GM12878 (cell line): Measurements from ENCODE around the gene NEDD8. TPM values are rescaled to one million over a fixed set of nuclear protein-coding genes. Genes with fewer than 3 reads are reported as not detected.

Experiments used
- ATAC-seq: fragments of 200-7000 bp; cut with Tn5 transposase; 3 replicates; pipeline ENCODE4 v1.9.1; 2020; ENCODE audit warnings: mild to moderate bottlenecking, moderate library complexity
- BruUV-seq: library from RNA; stranded (reverse); fragments of 400-500 nt; replicated peaks from 2 replicates; lab custom pipeline; 2021; lab: Mats Ljungman, UMichigan
- CTCF ChIA-PET: fragments of 300-600 bp; sonication (Branson Sonifier 250); formaldehyde crosslinking; extraction: SDS; loops from one replicate; lab custom pipeline; 2021; ENCODE audit warnings: inconsistent platforms; lab: Yijun Ruan, JAX
- POLR2A ChIA-PET: fragments of 350-600 bp; formaldehyde crosslinking; extraction: SDS; loops from one replicate; lab custom pipeline; 2021; ENCODE audit warnings: inconsistent platforms; lab: Charles Lee
- RAD21 ChIA-PET: fragments of 300-600 bp; sonication (Branson Sonifier 250); formaldehyde crosslinking; loops from one replicate; lab custom pipeline; 2023; ENCODE audit warnings: antibody characterized with exemption; ENCODE audit not compliant: unreplicated experiment; lab: Charles Lee
- SMC1A ChIA-PET: fragments of 300-600 bp; sonication (Branson Sonifier 250); formaldehyde crosslinking; loops from one replicate; lab custom pipeline; 2023; ENCODE audit not compliant: unreplicated experiment, uncharacterized antibody; lab: Charles Lee
- DNase-seq: peaks from one replicate; pipeline ENCODE4 v3.0.0-alpha.2; 2011; ENCODE audit warnings: low read depth, low spot score
- FAIRE-seq: peaks from 3 replicates; lab custom pipeline; 2011; peaks lifted over from hg19 to GRCh38; lab: Jason Lieb, UNC
- H2AFZ ChIP-seq: 2 replicates; pipeline ENCODE4 v1.6.0; 2011; ENCODE audit warnings: low read depth, low read length, control low read depth; ENCODE audit not compliant: control insufficient read depth
- H3K27ac ChIP-seq: 2 replicates; pipeline ENCODE4 v1.5.1; 2011; ENCODE audit warnings: control low read depth; ENCODE audit not compliant: control insufficient read depth, insufficient read depth
- H3K27me3 ChIP-seq, 2 experiments: replicated peaks in 1 of 2; 2 replicates each; pipeline versions ENCODE4 v1.6.0 to v1.6.1; 2011; ENCODE audit warnings: low read length in 1 of 2; ENCODE audit not compliant: control insufficient read depth in 2 of 2, insufficient read depth in 2 of 2
- H3K36me3 ChIP-seq, 2 experiments: 2 replicates each; pipeline ENCODE4 v1.5.1; 2011; ENCODE audit warnings: low read length in 1 of 2; ENCODE audit not compliant: control insufficient read depth in 2 of 2, insufficient read depth in 2 of 2
- H3K4me1 ChIP-seq: 2 replicates; pipeline ENCODE4 v1.6.1; 2011; ENCODE audit warnings: mild to moderate bottlenecking, low read length, moderate library complexity, mixed read lengths; ENCODE audit not compliant: control insufficient read depth, insufficient read depth
- H3K4me2 ChIP-seq: 2 replicates; pipeline ENCODE4 v1.6.0; 2011; ENCODE audit warnings: control low read depth; ENCODE audit not compliant: control insufficient read depth, insufficient read depth
- H3K4me3 ChIP-seq: fragments of 200-600 bp; sonication (generic); 2 replicates; pipeline ENCODE4 v1.5.1; 2016
- H3K79me2 ChIP-seq: 2 replicates; pipeline ENCODE4 v1.6.0; 2011; ENCODE audit warnings: low read length; ENCODE audit not compliant: control insufficient read depth, insufficient read depth
- H3K9ac ChIP-seq: 2 replicates; pipeline ENCODE4 v1.8.0; 2011; ENCODE audit warnings: low read length, control low read depth, mixed read lengths; ENCODE audit not compliant: control insufficient read depth, insufficient read depth
- H3K9me3 ChIP-seq: replicated peaks from 3 replicates; pipeline ENCODE4 v1.5.1; 2011; ENCODE audit warnings: mild to moderate bottlenecking, low read length; ENCODE audit not compliant: control insufficient read depth, insufficient read depth
- H4K20me1 ChIP-seq: 2 replicates; pipeline ENCODE4 v1.6.0; 2011; ENCODE audit not compliant: control insufficient read depth, insufficient read depth
- BRCA1 ChIP-seq: IDR thresholded peaks from 2 replicates; pipeline ENCODE4 v1.6.1; 2011; ENCODE audit warnings: low read depth, low read length, improper control_type of control experiment
- EZH2 ChIP-seq: IDR thresholded peaks from 2 replicates; pipeline ENCODE4 v1.6.1; 2012; ENCODE audit warnings: low read depth, mild to moderate bottlenecking, control low read depth, inconsistent platforms, low read length, borderline replicate concordance; ENCODE audit not compliant: control insufficient read depth
- NR2C1 ChIP-seq: fragments of 450-650 bp; IDR thresholded peaks from 2 replicates; pipeline ENCODE4 v1.6.1; 2017; ENCODE audit warnings: antibody characterized with exemption, mild to moderate bottlenecking, moderate library complexity
- PAX5 ChIP-seq: IDR thresholded peaks from 2 replicates; pipeline ENCODE4 v1.6.1; 2011; ENCODE audit warnings: low read depth, low read length, borderline replicate concordance
- POLR2A ChIP-seq: IDR thresholded peaks from 2 replicates; pipeline ENCODE4 v1.6.1; 2011; ENCODE audit warnings: low read depth, mild to moderate bottlenecking, low read length
- ZBTB4 ChIP-seq: fragments of 450-650 bp; formaldehyde crosslinking; IDR thresholded peaks from 2 replicates; pipeline ENCODE4 v1.4.0; 2022; ENCODE audit warnings: mild to moderate bottlenecking, moderate library complexity
- WGBS: methylation state at CpG from one replicate; pipeline ENCODE4 v1.1.6; 2016; ENCODE audit warnings: low lambda C conversion rate; ENCODE audit not compliant: insufficient replicate concordance, insufficient coverage; ENCODE audit errors: missing lambda C conversion rate; 5-methylcytosine and 5-hydroxymethylcytosine counted together
- in situ Hi-C: fragments of 300-500 bp; cut with MboI; formaldehyde crosslinking; loops from 9 replicates; pipeline ENCODE4 v1.14.3; 2018; ENCODE audit warnings: mixed read lengths
- intact Hi-C: fragments of 100-400 bp; cut with micrococcal nuclease; formaldehyde crosslinking; loops from one replicate; pipeline ENCODE4 v1.14.2; 2022; ENCODE audit not compliant: unreplicated experiment
- polyA plus RNA-seq, 11 experiments: library from polyadenylated mRNA; depleted of rRNA in 4 of 11; unstranded in 6 of 11; stranded (reverse) in 5 of 11; fragments of >200 nt; fragmentation: Nextera tagmentation in 4 of 11; fragmentation: Illumina TruSeq in 1 of 11; extraction: Ambion mirVana in 4 of 11; extraction: Trizol in 1 of 11; gene quantifications; 1 replicate in 1 of 11; 2 replicates in 10 of 11; pipeline versions ENCODE4 v1.2.1 to v1.2.3, GENCODE V29; 2011 to 2016; ENCODE audit warnings: inconsistent platforms in 2 of 11, missing spikeins in 2 of 11, low read depth in 1 of 11
- total RNA-seq, 4 experiments: library from RNA; depleted of rRNA in 3 of 4; stranded (reverse); fragments of >200 nt in 3 of 4; fragmentation: Illumina TruSeq in 1 of 4; extraction: Trizol in 1 of 4; gene quantifications; 2 replicates each; pipeline versions ENCODE4 v1.2.1 to v1.2.3, GENCODE V29; 2013 to 2021

NEDD8 gene
- total and polyA plus RNA-seq, 10 of the 15 experiments (the other 5 are each of a cell fraction or from before 2014, with no cell fraction given) = 164 to 991 (median 300) TPM

GRCh38 chr14:24185741-24186140 is 46.4 kb downstream of the NEDD8 start:
- SMC1A ChIA-PET = interaction anchor here (1.5 kb wide), 1 partner anchor 11 kb away, joined by 3 read pairs; no protein-coding TSS in a partner anchor
- Histone ChIP-seq H4K20me1 (no peaks in the 10 kb centered on the region), H3K4me3 (no peak overlapping the region), H3K9ac (no peak overlapping the region), H3K36me3 (peaks cover 17 to 38% of the 10 kb centered on the region in 2 experiments), H3K9me3 (no peaks in the 10 kb centered on the region), H3K4me2 (no peak overlapping the region), H3K27me3 (no peaks in the 10 kb centered on the region), H3K27ac (no peak overlapping the region), H3K4me1 (0 out of 2 replicates have a peak, but pooled peaks cover 4% of the 10 kb centered on the region), H3K79me2 (peaks cover 20% of the 10 kb centered on the region), H2AFZ (no peak overlapping the region)
- FAIRE-seq (no peak), DNase-seq (no peak), ATAC-seq (no peak)
- POLR2A ChIA-PET = no interaction called here
- TF ChIP-seq EZH2 (no peak), BRCA1 (no peak), PAX5 (no peak)
- WGBS = 93% methylated on average over 9 of the region's 11 CpGs
- no TSS peak for BruUV-seq
- CTCF ChIA-PET = no interaction called here
- in situ Hi-C loops (no loop called here), intact Hi-C loops (no loop called here)
- RAD21 ChIA-PET = no interaction called here

DNA sequence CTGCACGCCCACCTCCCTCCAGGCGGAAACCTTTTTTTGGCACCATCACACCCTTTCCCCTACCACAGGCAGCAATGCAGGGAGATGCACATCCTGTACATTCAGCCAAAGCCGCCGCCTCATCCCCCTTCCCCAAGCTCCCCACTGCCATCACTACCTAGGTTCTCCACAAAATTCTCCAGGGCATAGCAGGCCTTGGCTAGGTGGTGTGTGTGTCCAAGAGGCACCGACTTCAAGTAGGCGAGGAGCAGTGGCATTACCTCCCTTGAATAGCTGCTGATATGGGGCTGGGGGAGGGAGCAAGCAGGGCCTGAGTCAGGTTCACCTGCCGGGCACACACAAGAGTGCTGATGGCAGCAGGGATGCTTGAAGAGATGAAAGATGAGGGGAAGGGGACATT is 47.1 kb downstream of the NEDD8 start:
- TF ChIP-seq NR2C1 (no peak), ZBTB4 (CRISPR knock-in tag) (no peak), POLR2A (peak; percentile 33)
- TF ChIP-seq, all 136 proteins: peak for 1
- no peak for FAIRE-seq
- no TSS peak for BruUV-seq
- Histone ChIP-seq H3K4me3 (no peak overlapping the region), H3K27ac (no peak overlapping the region), H2AFZ (no peak overlapping the region), H3K79me2 (peaks cover 20% of the 10 kb centered on the region), H3K36me3 (peaks cover 17 to 44% of the 10 kb centered on the region in 2 experiments), H3K9me3 (no peaks in the 10 kb centered on the region), H3K4me1 (0 out of 2 replicates have a peak, but pooled peaks cover 4% of the 10 kb centered on the region), H3K9ac (no peak overlapping the region), H3K27me3 (no peaks in the 10 kb centered on the region), H3K4me2 (no peak overlapping the region), H4K20me1 (no peaks in the 10 kb centered on the region)
- ChIA-PET CTCF (no interaction called here), POLR2A (no interaction called here), SMC1A (interaction anchor here (1.5 kb wide), 1 partner anchor 11 kb away, joined by 3 read pairs; no protein-coding TSS in a partner anchor), RAD21 (no interaction called here)
- intact Hi-C loops (no loop called here), in situ Hi-C loops (no loop called here)
- DNase-seq = no peak
- 96% methylated on average over 7 of the region's 7 CpGs for WGBS
- no peak for ATAC-seq
